Measurements from ENCODE around the gene KCNK5. TPM values are rescaled to one million over a fixed set of nuclear protein-coding genes. Genes with fewer than 3 reads are reported as not detected.

KCNK5 gene
- polyA plus RNA-seq, 1 donor from 2014 or later, result not detected

DNA sequence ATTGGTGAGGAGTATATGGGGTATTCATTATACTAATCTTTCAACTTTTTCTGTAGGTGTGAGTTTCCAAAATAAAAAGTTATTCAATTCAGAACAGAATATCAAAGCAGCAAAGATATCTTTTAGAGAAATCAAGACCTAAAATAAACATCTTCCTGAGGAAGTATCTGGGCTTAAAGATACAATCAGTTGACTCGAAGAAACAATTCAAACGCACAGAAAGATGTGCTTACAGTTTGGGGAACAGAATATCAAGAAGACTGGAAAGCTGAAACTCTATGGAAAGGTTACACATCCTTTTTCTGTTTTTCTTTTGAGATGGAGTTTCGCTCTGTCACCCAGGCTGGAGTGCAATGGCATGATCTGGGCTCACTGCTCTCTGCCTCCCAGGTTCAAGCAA lies 78.1 kb downstream of the KCNK5 start:
- no peaks in the 10 kb centered on the region for H3K36me3 ChIP-seq (ENCODE audit: insufficient read depth, low read length)
- no peak overlapping the region for H3K4me3 ChIP-seq (ENCODE audit: low read length)
- H3K27ac ChIP-seq (ENCODE audit: low read length), result no peak overlapping the region
- H3K79me2 ChIP-seq (replicated peaks; ENCODE audit: insufficient read depth, low read length), result no peaks in the 10 kb centered on the region
- no peak overlapping the region for H3K4me2 ChIP-seq (ENCODE audit: low read length)
- H4K20me1 ChIP-seq (ENCODE audit: insufficient read depth), result no peaks in the 10 kb centered on the region
- no peaks in the 10 kb centered on the region for H3K9me3 ChIP-seq (ENCODE audit: low read length)
- no peaks in the 10 kb centered on the region for H3K9me2 ChIP-seq (ENCODE audit: insufficient read depth, low read length)
- H2AFZ ChIP-seq (ENCODE audit: low read depth, low read length), result no peak overlapping the region
- TF ChIP-seq TAF1 (IDR thresholded peaks at IDR 0.05; ENCODE audit: low read depth) (no peak), POLR2AphosphoS5 (IDR thresholded peaks at IDR 0.05) (no peak)
- TF ChIP-seq, protein P1, sequence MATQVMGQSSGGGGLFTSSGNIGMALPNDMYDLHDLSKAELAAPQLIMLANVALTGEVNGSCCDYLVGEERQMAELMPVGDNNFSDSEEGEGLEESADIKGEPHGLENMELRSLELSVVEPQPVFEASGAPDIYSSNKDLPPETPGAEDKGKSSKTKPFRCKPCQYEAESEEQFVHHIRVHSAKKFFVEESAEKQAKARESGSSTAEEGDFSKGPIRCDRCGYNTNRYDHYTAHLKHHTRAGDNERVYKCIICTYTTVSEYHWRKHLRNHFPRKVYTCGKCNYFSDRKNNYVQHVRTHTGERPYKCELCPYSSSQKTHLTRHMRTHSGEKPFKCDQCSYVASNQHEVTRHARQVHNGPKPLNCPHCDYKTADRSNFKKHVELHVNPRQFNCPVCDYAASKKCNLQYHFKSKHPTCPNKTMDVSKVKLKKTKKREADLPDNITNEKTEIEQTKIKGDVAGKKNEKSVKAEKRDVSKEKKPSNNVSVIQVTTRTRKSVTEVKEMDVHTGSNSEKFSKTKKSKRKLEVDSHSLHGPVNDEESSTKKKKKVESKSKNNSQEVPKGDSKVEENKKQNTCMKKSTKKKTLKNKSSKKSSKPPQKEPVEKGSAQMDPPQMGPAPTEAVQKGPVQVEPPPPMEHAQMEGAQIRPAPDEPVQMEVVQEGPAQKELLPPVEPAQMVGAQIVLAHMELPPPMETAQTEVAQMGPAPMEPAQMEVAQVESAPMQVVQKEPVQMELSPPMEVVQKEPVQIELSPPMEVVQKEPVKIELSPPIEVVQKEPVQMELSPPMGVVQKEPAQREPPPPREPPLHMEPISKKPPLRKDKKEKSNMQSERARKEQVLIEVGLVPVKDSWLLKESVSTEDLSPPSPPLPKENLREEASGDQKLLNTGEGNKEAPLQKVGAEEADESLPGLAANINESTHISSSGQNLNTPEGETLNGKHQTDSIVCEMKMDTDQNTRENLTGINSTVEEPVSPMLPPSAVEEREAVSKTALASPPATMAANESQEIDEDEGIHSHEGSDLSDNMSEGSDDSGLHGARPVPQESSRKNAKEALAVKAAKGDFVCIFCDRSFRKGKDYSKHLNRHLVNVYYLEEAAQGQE (IDR thresholded peaks at IDR 0.05; ENCODE audit: borderline replicate concordance), result no peak
- no peaks in the 10 kb centered on the region for H3K27me3 ChIP-seq (ENCODE audit: insufficient read depth, low read depth, low read length)
- no peaks in the 10 kb centered on the region for H3F3A ChIP-seq (ENCODE audit: insufficient read depth, low read length, poor library complexity, severe bottlenecking)
- no peak overlapping the region for H3K9ac ChIP-seq (ENCODE audit: low read length)

DNA sequence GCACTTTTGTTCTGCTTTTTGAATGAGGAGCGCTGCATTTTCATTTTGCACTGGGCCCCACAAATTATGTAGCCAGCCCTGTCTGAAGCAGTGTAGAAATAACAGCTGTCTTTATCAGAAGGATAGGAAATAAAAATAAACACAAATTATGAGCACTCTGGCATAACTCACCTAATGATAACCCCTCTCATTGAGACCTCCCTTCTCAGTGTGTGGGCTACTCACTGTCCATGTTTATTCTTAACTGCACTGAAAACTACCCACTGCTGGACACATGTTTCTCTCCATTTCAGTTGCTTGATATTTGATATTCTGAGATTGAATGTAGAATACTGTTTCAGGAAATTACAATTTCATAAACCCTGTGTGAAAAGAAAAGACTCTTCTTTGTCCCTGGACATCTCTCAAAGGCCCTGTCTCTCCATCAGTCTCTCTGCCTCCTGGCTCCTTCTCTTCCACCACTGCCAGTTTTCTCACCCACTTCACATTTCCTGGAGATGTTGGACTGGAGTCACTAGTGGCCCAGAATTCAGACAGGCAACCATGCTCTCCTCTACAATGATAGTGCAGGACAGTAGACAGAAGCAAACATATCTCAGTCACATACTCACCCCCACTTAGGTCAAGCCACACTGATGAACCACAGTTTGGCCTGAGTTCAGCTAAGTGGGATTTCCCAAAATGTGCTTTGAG lies 84.6 kb downstream of the KCNK5 start:
- Histone ChIP-seq H3K4me3 (ENCODE audit: low read length) (no peak overlapping the region), H3K27ac (ENCODE audit: low read length) (no peak overlapping the region), H3K79me2 (replicated peaks; ENCODE audit: insufficient read depth, low read length) (no peaks in the 10 kb centered on the region), H3F3A (ENCODE audit: insufficient read depth, low read length, poor library complexity, severe bottlenecking) (no peaks in the 10 kb centered on the region), H4K20me1 (ENCODE audit: insufficient read depth) (no peaks in the 10 kb centered on the region), H3K4me2 (ENCODE audit: low read length) (no peak overlapping the region), H3K27me3 (ENCODE audit: insufficient read depth, low read depth, low read length) (no peaks in the 10 kb centered on the region), H3K9ac (ENCODE audit: low read length) (no peak overlapping the region), H3K9me2 (ENCODE audit: insufficient read depth, low read length) (no peaks in the 10 kb centered on the region), H3K9me3 (ENCODE audit: low read length) (no peaks in the 10 kb centered on the region), H2AFZ (ENCODE audit: low read depth, low read length) (no peak overlapping the region), H3K36me3 (ENCODE audit: insufficient read depth, low read length) (no peaks in the 10 kb centered on the region)
- TF ChIP-seq SMC3 (conservative IDR thresholded peaks at IDR 0.05; ENCODE audit: poor library complexity) (no peak), POLR2AphosphoS5 (IDR thresholded peaks at IDR 0.05) (no peak), RAD21 (conservative IDR thresholded peaks at IDR 0.05) (no peak), TAF1 (IDR thresholded peaks at IDR 0.05; ENCODE audit: low read depth) (no peak), EZH2 (IDR thresholded peaks at IDR 0.05; ENCODE audit: borderline replicate concordance, insufficient read depth, low read length, poor library complexity, severe bottlenecking) (no peak), MXI1 (conservative IDR thresholded peaks at IDR 0.05; ENCODE audit: poor library complexity, severe bottlenecking) (no peak), EP300 (conservative IDR thresholded peaks at IDR 0.05; ENCODE audit: poor library complexity, severe bottlenecking) (no peak)
- TF ChIP-seq, protein P1 (IDR thresholded peaks at IDR 0.05; ENCODE audit: borderline replicate concordance), result no peak
- TF ChIP-seq, protein P2, sequence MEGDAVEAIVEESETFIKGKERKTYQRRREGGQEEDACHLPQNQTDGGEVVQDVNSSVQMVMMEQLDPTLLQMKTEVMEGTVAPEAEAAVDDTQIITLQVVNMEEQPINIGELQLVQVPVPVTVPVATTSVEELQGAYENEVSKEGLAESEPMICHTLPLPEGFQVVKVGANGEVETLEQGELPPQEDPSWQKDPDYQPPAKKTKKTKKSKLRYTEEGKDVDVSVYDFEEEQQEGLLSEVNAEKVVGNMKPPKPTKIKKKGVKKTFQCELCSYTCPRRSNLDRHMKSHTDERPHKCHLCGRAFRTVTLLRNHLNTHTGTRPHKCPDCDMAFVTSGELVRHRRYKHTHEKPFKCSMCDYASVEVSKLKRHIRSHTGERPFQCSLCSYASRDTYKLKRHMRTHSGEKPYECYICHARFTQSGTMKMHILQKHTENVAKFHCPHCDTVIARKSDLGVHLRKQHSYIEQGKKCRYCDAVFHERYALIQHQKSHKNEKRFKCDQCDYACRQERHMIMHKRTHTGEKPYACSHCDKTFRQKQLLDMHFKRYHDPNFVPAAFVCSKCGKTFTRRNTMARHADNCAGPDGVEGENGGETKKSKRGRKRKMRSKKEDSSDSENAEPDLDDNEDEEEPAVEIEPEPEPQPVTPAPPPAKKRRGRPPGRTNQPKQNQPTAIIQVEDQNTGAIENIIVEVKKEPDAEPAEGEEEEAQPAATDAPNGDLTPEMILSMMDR (IDR thresholded peaks at IDR 0.05; ENCODE audit: poor library complexity, severe bottlenecking), result no peak

All from neural cell (in vitro differentiated cells).